ENCODE results near the gene GSG1L.

The GSG1L gene

GRCh38 chr16:28063591-28064061 lies at the start of gene GSG1L:
Gene GSG1L (minus strand): TSS chr16:28063714. CDS start chr16:28063424, 290 bp downstream.
- H3K4me2 ChIP-seq = no peak within 1 kb of the TSS
- H3K27me3 ChIP-seq (ENCODE audit: insufficient read depth, low read depth) = peaks cover 20% of the 10 kb centered on the region
- H4K20me1 ChIP-seq (ENCODE audit: insufficient read depth) = no peaks in the 10 kb centered on the region
- no peaks in the 10 kb centered on the region for H3K79me2 ChIP-seq (ENCODE audit: insufficient read depth, low read depth)
- no peak within 1 kb of the TSS for H3K27ac ChIP-seq
- no peak within 1 kb of the TSS for H3K9ac ChIP-seq
- no peak within 1 kb of the TSS for H2AFZ ChIP-seq (ENCODE audit: low read depth)
- no peak for TF ChIP-seq CTCF (conservative IDR thresholded peaks at IDR 0.05; ENCODE audit: low read depth, low read length)
- H3K36me3 ChIP-seq (ENCODE audit: insufficient read depth) = no peaks in the 10 kb centered on the region
- H3K4me3 ChIP-seq (IDR thresholded peaks at IDR 0.05; ENCODE audit: insufficient read depth, low read depth, low read length) = no peak within 1 kb of the TSS
- no peaks in the 10 kb centered on the region for H3K4me1 ChIP-seq (ENCODE audit: low read depth, poor library complexity, severe bottlenecking)

GRCh38 chr16:28112908-28113307 lies 49.4 kb upstream of the GSG1L start:
- Histone ChIP-seq H3K36me3 (ENCODE audit: insufficient read depth) (no peaks in the 10 kb centered on the region; the same call in 1 of the 2 replicates), H3K9ac (peak overlapping the region; percentile 9; the same call in 1 of the 2 replicates), H3K27ac (peak overlapping the region; percentile 94), H3K27me3 (ENCODE audit: insufficient read depth, low read depth) (no peaks in the 10 kb centered on the region), H3K79me2 (ENCODE audit: insufficient read depth, low read depth) (peaks cover 26% of the 10 kb centered on the region; the same call in 1 of the 2 replicates), H4K20me1 (ENCODE audit: insufficient read depth) (no peaks in the 10 kb centered on the region), H3K4me3 (IDR thresholded peaks at IDR 0.05; ENCODE audit: insufficient read depth, low read depth, low read length) (no peak overlapping the region), H2AFZ (ENCODE audit: low read depth) (no peak overlapping the region), H3K4me1 (ENCODE audit: low read depth, poor library complexity, severe bottlenecking) (peaks cover 95% of the 10 kb centered on the region), H3K4me2 (peak overlapping the region; percentile 96)
- no peak for TF ChIP-seq CTCF (conservative IDR thresholded peaks at IDR 0.05; ENCODE audit: low read depth, low read length)

GRCh38 chr16:28110977-28111376 lies 47.5 kb upstream of the GSG1L start:
- H3K9ac ChIP-seq = no peak overlapping the region

GRCh38 chr16:28110479-28110878 lies 47.0 kb upstream of the GSG1L start:
- H3K79me2 ChIP-seq (ENCODE audit: insufficient read depth, low read depth) = peaks cover 26% of the 10 kb centered on the region; the same call in 1 of the 2 replicates
- peak overlapping the region; percentile 96 for H3K4me2 ChIP-seq
- H3K27me3 ChIP-seq (ENCODE audit: insufficient read depth, low read depth) = no peaks in the 10 kb centered on the region
- H3K9ac ChIP-seq = no peak overlapping the region
- peak overlapping the region; percentile 94; the same call in 1 of the 2 replicates for H3K27ac ChIP-seq
- H3K4me3 ChIP-seq (IDR thresholded peaks at IDR 0.05; ENCODE audit: insufficient read depth, low read depth, low read length) = no peak overlapping the region
- H2AFZ ChIP-seq (ENCODE audit: low read depth) = no peak overlapping the region
- no peaks in the 10 kb centered on the region for H4K20me1 ChIP-seq (ENCODE audit: insufficient read depth)
- peaks cover 1% of the 10 kb centered on the region; the same call in 1 of the 2 replicates for H3K36me3 ChIP-seq (ENCODE audit: insufficient read depth)
- peaks cover 100% of the 10 kb centered on the region for H3K4me1 ChIP-seq (ENCODE audit: low read depth, poor library complexity, severe bottlenecking)
- TF ChIP-seq CTCF (conservative IDR thresholded peaks at IDR 0.05; ENCODE audit: low read depth, low read length) = no peak

More at GRCh38 chr16:28110977-28111376, 47.5 kb upstream of the GSG1L start:
- H4K20me1 ChIP-seq (ENCODE audit: insufficient read depth) = no peaks in the 10 kb centered on the region
- TF ChIP-seq CTCF (conservative IDR thresholded peaks at IDR 0.05; ENCODE audit: low read depth, low read length) = no peak
- no peak overlapping the region for H3K4me3 ChIP-seq (IDR thresholded peaks at IDR 0.05; ENCODE audit: insufficient read depth, low read depth, low read length)
- H3K27ac ChIP-seq = peak overlapping the region; percentile 94; the same call in 1 of the 2 replicates
- H3K4me2 ChIP-seq = peak overlapping the region; percentile 96
- H3K4me1 ChIP-seq (ENCODE audit: low read depth, poor library complexity, severe bottlenecking) = peaks cover 100% of the 10 kb centered on the region
- no peak overlapping the region for H2AFZ ChIP-seq (ENCODE audit: low read depth)
- peaks cover 26% of the 10 kb centered on the region; the same call in 1 of the 2 replicates for H3K79me2 ChIP-seq (ENCODE audit: insufficient read depth, low read depth)
- H3K36me3 ChIP-seq (ENCODE audit: insufficient read depth) = no peaks in the 10 kb centered on the region; the same call in 1 of the 2 replicates
- H3K27me3 ChIP-seq (ENCODE audit: insufficient read depth, low read depth) = no peaks in the 10 kb centered on the region
